ENCODE measurements around the gene TMEM170B. TPM values are rescaled to one million over a fixed set of nuclear protein-coding genes. Genes with fewer than 3 reads are reported as not detected.

Gene TMEM170B
- polyA plus RNA-seq, 2 of the 4 experiments (the other 2 are of a cell fraction), result 2.5 to 3.2 TPM

GRCh38 chr6:11528996-11529395 lies 8.6 kb upstream of the TMEM170B start:
- DNase-seq (ENCODE audit: low read depth in 1 of 2, low spot score in 1 of 2) (no peak), ATAC-seq (no peak), FAIRE-seq (no peak)
- ChIA-PET CTCF (interaction anchor here (1.2 kb wide), 1 partner anchor 10 kb away, joined by 3 read pairs; no protein-coding TSS in a partner anchor), POLR2A (no interaction called here)
- no peaks in the 10 kb centered on the region for H3K9me3 ChIP-seq
- TF ChIP-seq MAX (IDR thresholded peaks at IDR 0.05) (no peak), POLR2A (IDR thresholded peaks at IDR 0.05; ENCODE audit: low read length) (no peak), HOXA7 (CRISPR knock-in tag; IDR thresholded peaks at IDR 0.05) (no peak), RFX5 (IDR thresholded peaks at IDR 0.05) (no peak), ESRRA (IDR thresholded peaks at IDR 0.05; ENCODE audit: borderline replicate concordance, low read length) (no peak), BHLHE40 (IDR thresholded peaks at IDR 0.05; ENCODE audit: low read depth, low read length) (no peak), KDM5A (IDR thresholded peaks at IDR 0.05) (no peak), MAZ (IDR thresholded peaks at IDR 0.05; ENCODE audit: borderline replicate concordance, low read depth, low read length) (no peak), MAFK (IDR thresholded peaks at IDR 0.05; ENCODE audit: partially characterized antibody) (no peak), FOSB (CRISPR knock-in tag; IDR thresholded peaks at IDR 0.05) (no peak), ZNF302 (CRISPR knock-in tag; IDR thresholded peaks at IDR 0.05) (no peak)
- WGBS (ENCODE audit: missing lambda C conversion rate), result 20% methylated on average over 2 of the region's 2 CpGs
- H3K4me2 ChIP-seq, result no peak overlapping the region
- H3K27ac ChIP-seq, result no peak overlapping the region
- H3K4me1 ChIP-seq, result no peaks in the 10 kb centered on the region
- no peak overlapping the region for H3K4me3 ChIP-seq

- ChIA-PET CTCF (interaction anchor here (1.4 kb wide), 1 partner anchor 43 kb away, joined by 4 read pairs; no protein-coding TSS in a partner anchor), POLR2A (no interaction called here)
- no peak for TF ChIP-seq ESRRA (IDR thresholded peaks at IDR 0.05; ENCODE audit: borderline replicate concordance, low read length)
- no peak for TF ChIP-seq POLR2A (IDR thresholded peaks at IDR 0.05; ENCODE audit: low read length)
- TF ChIP-seq GATA3 (IDR thresholded peaks at IDR 0.05; ENCODE audit: borderline replicate concordance), result no peak
- TF ChIP-seq MAFK (IDR thresholded peaks at IDR 0.05; ENCODE audit: partially characterized antibody), result no peak
- TF ChIP-seq HEYL (CRISPR knock-in tag; IDR thresholded peaks at IDR 0.05), result no peak
- TF ChIP-seq HOXA7 (CRISPR knock-in tag; IDR thresholded peaks at IDR 0.05), result no peak
- no peak for TF ChIP-seq MAZ (IDR thresholded peaks at IDR 0.05; ENCODE audit: borderline replicate concordance, low read depth, low read length)
- TF ChIP-seq FOXS1 (CRISPR knock-in tag; IDR thresholded peaks at IDR 0.05), result no peak
- TF ChIP-seq RCOR1 (IDR thresholded peaks at IDR 0.05; ENCODE audit: low read depth, low read length), result no peak
- TF ChIP-seq ATOH8 (CRISPR knock-in tag; IDR thresholded peaks at IDR 0.05; ENCODE audit: low read depth), result no peak
- TF ChIP-seq ZSCAN20 (CRISPR knock-in tag; IDR thresholded peaks at IDR 0.05), result no peak
- no peak for TF ChIP-seq MAX (IDR thresholded peaks at IDR 0.05)
- ATAC-seq (no peak), FAIRE-seq (no peak), DNase-seq (ENCODE audit: low read depth in 1 of 2, low spot score in 1 of 2) (no peak)
- H3K4me3 ChIP-seq, result no peak overlapping the region
- H3K4me1 ChIP-seq, result 0 out of 3 replicates have a peak, but pooled peaks cover 12% of the 10 kb centered on the region
- no peak overlapping the region for H3K4me2 ChIP-seq
- H3K9me3 ChIP-seq, result no peaks in the 10 kb centered on the region
- WGBS (ENCODE audit: missing lambda C conversion rate), result 41% methylated on average over 3 of the region's 3 CpGs
- no peak overlapping the region for H3K27ac ChIP-seq
These were observed 5.5 kb upstream of the TMEM170B start for GRCh38 chr6:11532097-11532496.

GRCh38 chr6:11534561-11534960 lies 3.0 kb upstream of the TMEM170B start:
- ATAC-seq, result no peak
- CTCF ChIA-PET, result no interaction called here
- WGBS (ENCODE audit: missing lambda C conversion rate), result 77% methylated on average over 5 of the region's 5 CpGs
- no peak for DNase-seq (ENCODE audit: low read depth in 1 of 2, low spot score in 1 of 2)
- FAIRE-seq, result no peak
- no peaks in the 10 kb centered on the region for H3K9me3 ChIP-seq
- TF ChIP-seq NFE2L2 (conservative IDR thresholded peaks at IDR 0.05; ENCODE audit: low read length) (no peak), ESRRA (IDR thresholded peaks at IDR 0.05; ENCODE audit: borderline replicate concordance, low read length) (no peak), RCOR1 (IDR thresholded peaks at IDR 0.05; ENCODE audit: low read depth, low read length) (no peak), FOSL2 (IDR thresholded peaks at IDR 0.05) (no peak), FOSL2 (CRISPR knock-in tag; IDR thresholded peaks at IDR 0.05) (no peak), KDM1A (IDR thresholded peaks at IDR 0.05; ENCODE audit: low read depth) (no peak), EP300 (IDR thresholded peaks at IDR 0.05) (no peak), BCL3 (IDR thresholded peaks at IDR 0.05) (no peak), HEYL (CRISPR knock-in tag; IDR thresholded peaks at IDR 0.05) (no peak), REST (IDR thresholded peaks at IDR 0.05) (no peak)
- peaks cover 18% of the 10 kb centered on the region; the same call in 1 of the 3 replicates for H3K4me1 ChIP-seq
- H3K4me2 ChIP-seq, result no peak overlapping the region
- H3K27ac ChIP-seq, result no peak overlapping the region
- H3K4me3 ChIP-seq, result no peak overlapping the region
- POLR2A ChIA-PET, result no interaction called here

All from A549 (cell line).